BE2C (cell line): ENCODE measurements around the gene LRRC8C.

ENCODE experiments used
- DNase-seq: peaks from one replicate; pipeline ENCODE4 v3.0.0-alpha.2; 2020
- H3K27me3 ChIP-seq: fragments of 250-450 bp; sonication (Bioruptor Pico); 2 replicates; pipeline ENCODE4 v1.5.1; 2020; ENCODE audit warnings: mild to moderate bottlenecking
- H3K36me3 ChIP-seq: fragments of 250-450 bp; sonication (Bioruptor Pico); 2 replicates; pipeline ENCODE4 v1.5.1; 2020; ENCODE audit warnings: mild to moderate bottlenecking
- H3K4me1 ChIP-seq: fragments of 250-450 bp; sonication (Bioruptor Pico); 2 replicates; pipeline ENCODE4 v1.5.1; 2020
- H3K4me3 ChIP-seq: 2 replicates; pipeline ENCODE4 v1.5.1; 2011; ENCODE audit warnings: low read depth, low read length
- H3K9me3 ChIP-seq: fragments of 250-450 bp; sonication (Bioruptor Pico); 2 replicates; pipeline ENCODE4 v1.5.1; 2020
- TF ChIP-seq, protein P1 (sequence below): IDR thresholded peaks from 2 replicates; pipeline ENCODE4 v1.5.1; 2012; ENCODE audit warnings: mild to moderate bottlenecking, low read depth, low read length

Gene LRRC8C

DNA sequence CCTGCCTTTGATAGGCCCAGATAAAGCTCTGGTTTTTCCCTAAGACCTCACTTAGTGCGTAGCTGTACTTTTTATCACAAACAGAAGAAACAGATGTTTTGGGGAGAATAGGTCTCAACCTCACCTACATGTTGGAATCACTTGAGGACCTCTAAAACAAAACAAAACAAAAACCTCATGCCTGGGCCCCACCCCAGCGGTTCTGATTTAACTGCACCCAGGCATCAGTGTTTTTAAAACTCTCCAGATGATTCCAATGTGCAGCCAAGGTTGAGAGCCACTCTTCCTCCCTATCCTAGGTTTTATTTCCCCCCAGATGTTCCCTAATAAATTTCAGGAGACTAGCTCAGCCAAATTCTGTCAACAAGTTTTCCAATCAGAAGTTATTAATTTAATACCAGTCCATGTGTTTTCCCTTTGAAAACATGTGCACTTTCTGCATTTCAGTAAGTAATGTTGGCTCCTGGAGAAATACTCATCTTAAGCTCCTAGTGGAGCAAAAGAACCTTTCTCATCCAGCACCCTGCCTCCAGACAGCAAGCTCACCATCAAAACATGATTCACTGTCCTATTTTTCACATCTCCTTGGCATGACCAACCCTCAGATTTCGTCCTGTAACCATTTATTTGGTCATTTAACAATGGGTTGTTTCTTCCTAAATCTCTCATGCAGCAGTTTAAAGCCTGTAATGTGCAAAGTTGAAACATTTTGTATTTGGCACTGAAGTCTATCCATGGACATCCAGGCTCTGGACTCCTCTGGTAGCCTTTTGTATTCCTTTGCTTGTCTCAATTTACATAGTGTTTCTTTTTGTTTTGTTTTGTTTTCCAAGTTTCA, 27.5 kb downstream of the LRRC8C start:
- TF ChIP-seq, protein P1, sequence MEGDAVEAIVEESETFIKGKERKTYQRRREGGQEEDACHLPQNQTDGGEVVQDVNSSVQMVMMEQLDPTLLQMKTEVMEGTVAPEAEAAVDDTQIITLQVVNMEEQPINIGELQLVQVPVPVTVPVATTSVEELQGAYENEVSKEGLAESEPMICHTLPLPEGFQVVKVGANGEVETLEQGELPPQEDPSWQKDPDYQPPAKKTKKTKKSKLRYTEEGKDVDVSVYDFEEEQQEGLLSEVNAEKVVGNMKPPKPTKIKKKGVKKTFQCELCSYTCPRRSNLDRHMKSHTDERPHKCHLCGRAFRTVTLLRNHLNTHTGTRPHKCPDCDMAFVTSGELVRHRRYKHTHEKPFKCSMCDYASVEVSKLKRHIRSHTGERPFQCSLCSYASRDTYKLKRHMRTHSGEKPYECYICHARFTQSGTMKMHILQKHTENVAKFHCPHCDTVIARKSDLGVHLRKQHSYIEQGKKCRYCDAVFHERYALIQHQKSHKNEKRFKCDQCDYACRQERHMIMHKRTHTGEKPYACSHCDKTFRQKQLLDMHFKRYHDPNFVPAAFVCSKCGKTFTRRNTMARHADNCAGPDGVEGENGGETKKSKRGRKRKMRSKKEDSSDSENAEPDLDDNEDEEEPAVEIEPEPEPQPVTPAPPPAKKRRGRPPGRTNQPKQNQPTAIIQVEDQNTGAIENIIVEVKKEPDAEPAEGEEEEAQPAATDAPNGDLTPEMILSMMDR, result no peak
- H3K4me1 ChIP-seq, result no peaks in the 10 kb centered on the region
- H3K27me3 ChIP-seq, result no peaks in the 10 kb centered on the region
- H3K36me3 ChIP-seq, result no peaks in the 10 kb centered on the region
- H3K9me3 ChIP-seq, result no peaks in the 10 kb centered on the region
- H3K4me3 ChIP-seq, result no peak overlapping the region
- DNase-seq, result no peak

DNA sequence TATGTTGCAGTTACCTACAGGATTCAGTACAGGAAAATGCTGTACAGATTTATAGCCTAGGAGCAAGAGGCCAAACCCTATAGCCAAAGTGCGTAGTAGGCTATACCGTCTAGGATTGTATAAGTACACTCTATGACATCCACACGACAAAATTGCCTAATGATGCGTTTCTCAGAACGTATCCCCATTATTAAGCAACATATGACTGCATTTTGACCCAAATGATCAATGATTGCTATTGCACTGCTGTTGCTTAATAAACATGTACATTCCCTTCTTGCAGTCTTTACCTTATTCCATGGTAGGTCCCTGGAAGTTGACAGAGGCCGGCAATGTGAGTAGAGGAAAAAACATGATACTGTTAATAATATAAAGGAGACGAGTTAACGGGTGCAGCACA, 33.0 kb downstream of the LRRC8C start:
- H3K36me3 ChIP-seq, result no peaks in the 10 kb centered on the region
- no peaks in the 10 kb centered on the region for H3K27me3 ChIP-seq
- no peaks in the 10 kb centered on the region for H3K4me1 ChIP-seq
- TF ChIP-seq, protein P1, result no peak
- no peak for DNase-seq
- no peaks in the 10 kb centered on the region for H3K9me3 ChIP-seq
- H3K4me3 ChIP-seq, result no peak overlapping the region

DNA sequence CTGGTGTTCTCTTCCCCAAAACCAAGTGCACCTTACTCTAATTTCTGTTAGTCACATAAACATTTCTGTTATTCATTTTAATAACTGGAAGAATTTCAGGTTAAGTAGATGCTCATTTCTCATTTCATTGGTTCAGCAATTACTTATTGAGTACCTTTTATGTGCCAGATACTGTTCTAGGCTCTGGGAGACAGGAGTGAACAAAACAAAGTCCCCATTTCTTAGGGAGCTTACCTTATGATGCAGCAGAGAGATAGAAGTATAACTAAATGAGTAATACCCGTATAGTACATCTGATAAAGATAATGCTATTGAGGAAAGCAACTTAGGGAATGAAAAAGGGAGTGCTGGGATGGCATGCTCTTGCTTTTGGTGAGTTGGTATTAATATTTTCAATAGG, 33.7 kb downstream of the LRRC8C start:
- H3K27me3 ChIP-seq, result no peaks in the 10 kb centered on the region
- H3K36me3 ChIP-seq, result no peaks in the 10 kb centered on the region
- no peak overlapping the region for H3K4me3 ChIP-seq
- H3K4me1 ChIP-seq, result no peaks in the 10 kb centered on the region
- TF ChIP-seq, protein P1, result no peak
- no peaks in the 10 kb centered on the region for H3K9me3 ChIP-seq
- DNase-seq, result no peak

DNA sequence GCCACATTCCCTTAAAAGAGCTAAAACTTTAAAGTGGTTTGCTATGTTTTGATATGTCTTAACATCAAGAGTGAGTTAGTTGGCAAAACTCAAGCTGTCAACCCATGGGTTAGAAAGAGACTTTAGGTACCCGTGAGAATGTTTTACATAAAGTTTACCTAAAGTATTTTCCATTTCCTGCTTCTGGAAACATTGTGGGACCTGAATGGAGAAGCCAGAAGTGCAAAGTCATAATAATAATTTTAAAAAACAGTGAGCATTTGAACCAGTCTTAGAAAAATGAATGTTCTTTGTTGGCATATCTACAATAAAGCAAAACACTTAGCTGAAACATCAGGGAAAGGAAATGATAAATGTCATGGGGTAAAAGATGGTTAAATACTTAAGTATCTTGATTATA, 34.8 kb downstream of the LRRC8C start:
- no peak for DNase-seq
- H3K27me3 ChIP-seq, result no peaks in the 10 kb centered on the region
- H3K4me3 ChIP-seq, result no peak overlapping the region
- H3K4me1 ChIP-seq, result no peaks in the 10 kb centered on the region
- TF ChIP-seq, protein P1, result no peak
- H3K9me3 ChIP-seq, result no peaks in the 10 kb centered on the region
- H3K36me3 ChIP-seq, result no peaks in the 10 kb centered on the region

DNA sequence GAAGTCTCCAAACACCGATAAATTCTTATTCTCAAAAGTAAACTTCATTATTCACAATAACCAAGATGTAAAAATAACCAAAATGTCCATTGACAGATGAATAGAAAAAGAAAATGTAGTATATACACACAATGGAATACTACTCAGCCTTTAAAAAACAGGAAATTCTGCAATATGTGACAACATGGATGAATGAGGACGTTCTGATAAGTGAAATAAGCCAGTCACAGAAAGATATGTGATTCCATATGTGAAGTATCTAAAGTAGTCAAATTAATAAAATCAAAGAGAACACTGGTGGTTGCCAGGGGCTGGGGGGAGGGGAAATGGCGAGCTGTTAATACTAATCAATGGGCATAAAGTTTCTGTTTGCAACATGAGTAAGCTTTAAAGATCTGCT, 36.0 kb downstream of the LRRC8C start:
- H3K4me3 ChIP-seq, result no peak overlapping the region
- TF ChIP-seq, protein P1, result no peak
- H3K36me3 ChIP-seq, result no peaks in the 10 kb centered on the region
- H3K27me3 ChIP-seq, result no peaks in the 10 kb centered on the region
- DNase-seq, result no peak
- H3K4me1 ChIP-seq, result no peaks in the 10 kb centered on the region
- no peaks in the 10 kb centered on the region for H3K9me3 ChIP-seq

DNA sequence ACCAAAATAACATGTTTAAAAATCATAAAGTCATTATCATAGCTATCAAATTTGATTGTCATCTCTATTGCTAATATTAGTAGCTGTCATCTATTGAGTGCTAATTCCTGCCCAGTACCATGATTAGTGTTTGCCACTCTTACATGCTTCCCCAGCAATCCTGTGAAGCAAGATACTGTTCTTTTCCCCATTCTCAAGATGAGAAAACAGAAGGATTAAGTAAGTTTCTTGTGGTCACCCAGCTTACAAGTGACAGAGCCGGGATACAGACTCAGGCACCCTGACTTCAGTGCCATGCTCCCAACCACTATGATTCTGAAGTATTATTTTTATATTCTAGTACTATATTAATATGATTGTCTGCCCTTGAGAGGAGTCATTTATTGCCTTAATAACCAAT, 36.5 kb downstream of the LRRC8C start:
- TF ChIP-seq, protein P1, result no peak

More for the DNA sequence above, 36.5 kb downstream of the LRRC8C start:
- Histone ChIP-seq H3K4me1 (no peaks in the 10 kb centered on the region), H3K36me3 (no peaks in the 10 kb centered on the region), H3K9me3 (no peaks in the 10 kb centered on the region), H3K27me3 (no peaks in the 10 kb centered on the region), H3K4me3 (no peak overlapping the region)
- DNase-seq, result no peak
